DMS79 (cell line): ENCODE results near the gene LIPF.
"Not testable (repeated sequence)": the region's sequence is repeated elsewhere in the genome, so short reads cannot be mapped to it uniquely, and the experiment has no call there.

Experiments
- DNase-seq: peaks from one replicate; lab custom pipeline; 2025; lab: John Stamatoyannopoulos, UW

Gene LIPF

DNA sequence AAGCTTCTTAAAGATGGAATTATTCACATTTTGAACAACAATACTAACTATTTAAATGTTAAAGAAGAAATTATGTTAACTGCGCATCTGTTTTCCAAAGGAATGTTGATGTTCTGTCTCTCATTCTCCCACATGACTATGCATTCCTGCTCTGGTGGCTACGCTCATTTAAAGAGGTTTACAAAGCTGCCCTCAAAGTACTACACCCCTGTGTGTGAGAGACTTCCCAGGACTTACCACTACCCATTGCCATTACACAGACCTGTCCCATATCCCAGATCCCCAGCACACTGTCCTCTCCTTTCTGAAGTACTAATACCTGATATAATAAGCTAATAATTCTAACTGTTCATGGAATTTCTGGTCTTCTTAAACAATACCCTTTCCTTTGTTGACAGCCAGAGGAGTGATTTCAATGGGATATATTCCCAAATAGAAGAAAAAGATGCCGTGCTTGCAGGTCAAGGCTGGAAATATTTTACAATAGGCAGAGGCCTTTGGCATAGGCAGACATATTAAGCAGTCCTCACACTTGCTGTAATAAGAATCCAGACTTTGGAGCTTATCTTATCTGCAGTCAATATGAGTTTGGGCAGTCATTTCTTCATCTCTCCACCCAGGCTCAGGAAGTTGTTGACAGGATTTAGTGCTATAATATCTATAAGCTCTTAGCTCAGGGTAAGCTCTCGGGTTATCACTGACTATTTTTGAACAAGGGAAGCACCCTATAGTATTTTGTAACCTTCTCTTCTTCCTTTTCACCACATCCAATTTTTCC is 12.2 kb downstream of the LIPF start:
- DNase-seq = no peak

DNA sequence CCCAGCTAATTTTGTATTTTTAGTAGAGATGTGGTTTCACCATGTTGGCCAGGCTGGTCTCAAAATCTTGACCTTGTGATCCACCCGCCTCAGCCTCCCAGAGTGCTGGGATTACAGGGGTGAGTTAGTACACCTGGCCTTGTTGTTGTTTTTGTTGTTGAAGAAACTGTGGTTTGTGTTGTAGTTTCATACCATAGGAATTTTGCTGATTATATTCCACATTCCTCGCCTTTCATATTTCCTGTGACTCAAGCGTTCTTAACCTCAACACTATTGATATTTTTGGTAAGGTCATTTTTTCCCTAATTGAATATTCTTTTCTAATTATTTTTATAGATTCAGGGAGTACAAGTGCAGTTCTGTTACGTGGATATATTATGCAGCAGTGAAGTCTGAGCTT is 16.7 kb downstream of the LIPF start:
- no peak for DNase-seq

DNA sequence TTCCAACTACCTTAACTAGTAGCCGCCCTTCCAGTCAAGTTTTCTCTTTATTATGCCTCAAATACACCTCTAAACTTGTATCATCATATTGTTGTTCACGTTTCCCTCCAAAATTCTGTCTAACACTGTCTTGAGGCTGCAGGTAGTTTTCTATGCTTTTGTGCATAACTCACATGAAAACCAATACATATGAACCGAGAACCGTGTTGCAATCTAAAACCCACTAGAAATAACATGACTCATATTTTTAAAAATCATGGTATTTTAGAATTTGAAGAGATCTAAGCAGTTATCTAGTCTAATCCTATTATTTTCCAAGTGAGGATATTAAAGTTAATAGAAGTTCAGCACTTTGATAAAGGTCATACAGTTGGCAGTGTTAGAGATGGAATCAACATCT is 18.2 kb downstream of the LIPF start:
- DNase-seq = no peak

DNA sequence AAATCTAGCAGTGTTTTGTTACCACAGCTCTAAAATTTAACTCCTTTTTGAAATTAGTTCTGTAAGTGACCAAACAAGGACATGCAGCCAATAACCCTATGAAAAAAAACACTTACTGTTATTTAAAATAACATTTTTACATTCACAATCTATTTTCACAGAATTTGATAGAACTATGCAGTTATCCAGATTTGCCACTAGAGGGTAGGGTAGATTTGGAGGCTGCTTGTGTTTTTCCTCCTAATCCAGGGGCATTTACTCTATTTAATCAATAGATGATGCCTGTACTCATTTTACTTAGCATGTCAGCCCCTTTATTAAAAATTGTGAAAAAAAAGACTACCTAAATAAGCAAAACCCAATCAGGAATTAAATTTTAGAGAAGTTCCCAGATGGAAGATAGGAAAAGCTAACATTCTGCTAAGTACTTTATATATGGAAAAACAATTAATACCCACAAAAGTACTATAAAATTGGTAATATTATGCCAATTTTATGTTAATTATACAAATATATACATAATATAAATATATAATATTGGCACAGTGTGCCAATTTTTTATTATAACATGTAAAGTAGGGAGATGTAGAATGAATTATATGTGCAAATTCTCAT is 23.7 kb downstream of the LIPF start:
- no peak for DNase-seq

GRCh38 chr10:88689366-88689765 is 25.1 kb downstream of the LIPF start:
- no peak for DNase-seq

GRCh38 chr10:88693392-88694020 is 29.3 kb downstream of the LIPF start:
- no peak for DNase-seq

DNA sequence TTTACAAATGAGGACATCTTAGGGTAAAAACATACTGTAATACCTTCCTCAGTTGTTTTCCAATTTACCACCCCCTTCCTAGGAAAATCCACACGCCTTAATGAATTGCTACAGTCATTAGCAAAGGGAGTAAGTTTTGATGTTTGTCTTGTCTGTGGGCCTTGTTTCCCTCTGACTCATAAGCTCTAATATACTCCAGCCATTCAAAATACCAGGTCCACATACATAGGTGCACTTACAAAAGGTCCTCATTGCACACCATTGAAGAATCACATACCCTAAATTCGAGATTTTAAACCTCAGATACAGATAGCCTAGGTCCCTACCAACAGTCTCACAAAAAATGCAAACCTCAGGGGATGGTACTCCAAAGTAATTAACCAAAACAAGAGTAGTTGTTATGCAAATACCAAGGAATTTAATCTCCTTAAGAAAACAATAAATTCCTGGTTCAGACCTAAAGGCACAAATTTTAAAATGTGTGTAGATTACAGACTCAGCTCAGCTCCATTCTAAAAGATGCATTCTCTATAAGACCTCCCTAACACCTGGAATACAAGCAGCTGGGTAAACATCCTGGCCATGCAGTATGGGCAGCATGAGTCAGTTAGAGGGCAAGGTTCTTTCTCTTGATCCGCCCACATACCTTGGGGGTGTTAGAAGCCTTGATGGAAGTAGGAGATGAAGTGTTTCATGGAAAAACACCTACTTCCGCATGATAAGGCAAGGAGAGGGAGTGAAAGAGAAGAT is 38.8 kb downstream of the LIPF start:
- no peak for DNase-seq

- no peak for DNase-seq
Measured at GRCh38 chr10:88705958-88706357, 41.7 kb downstream of the LIPF start, which contains the start of gene LIPK. Gene LIPK, plus strand, starts transcription at chr10:88706249. Its CDS starts 18,295 bp downstream, at chr10:88724544.

DNA sequence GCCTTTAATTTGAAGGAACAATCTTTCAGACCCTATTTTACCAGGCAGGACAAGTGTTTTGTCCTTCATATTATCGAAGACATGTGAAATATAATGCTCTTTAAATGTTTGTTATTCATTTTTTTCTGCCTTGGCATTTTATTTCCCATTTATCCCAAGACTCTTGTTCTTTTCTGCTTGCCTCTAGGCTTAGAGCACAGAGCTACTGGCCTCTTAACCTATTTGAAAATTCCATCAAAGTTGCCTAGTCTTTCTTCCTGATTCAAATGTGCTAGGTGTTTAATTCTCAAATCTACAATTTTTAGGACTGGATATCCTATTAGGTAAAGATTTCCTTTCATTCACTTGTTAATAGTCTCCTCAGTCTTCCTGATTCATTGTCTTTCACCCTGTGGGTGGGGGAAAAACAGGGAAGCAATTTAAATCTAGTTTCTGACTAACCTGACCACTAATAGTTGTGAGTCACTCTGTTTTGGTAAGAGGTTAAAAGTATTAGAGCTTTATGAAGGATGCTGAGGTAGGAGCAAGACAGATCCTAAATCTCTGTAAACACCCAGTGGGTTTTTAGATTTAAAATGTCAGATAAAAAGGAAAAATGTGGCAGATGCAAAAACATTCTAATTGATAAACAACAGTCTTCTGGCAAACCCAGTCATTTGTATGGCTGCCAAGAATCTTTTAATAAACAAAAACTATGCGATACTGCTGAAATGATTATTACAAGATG is 43.4 kb downstream of the LIPF start:
- DNase-seq = no peak

DNA sequence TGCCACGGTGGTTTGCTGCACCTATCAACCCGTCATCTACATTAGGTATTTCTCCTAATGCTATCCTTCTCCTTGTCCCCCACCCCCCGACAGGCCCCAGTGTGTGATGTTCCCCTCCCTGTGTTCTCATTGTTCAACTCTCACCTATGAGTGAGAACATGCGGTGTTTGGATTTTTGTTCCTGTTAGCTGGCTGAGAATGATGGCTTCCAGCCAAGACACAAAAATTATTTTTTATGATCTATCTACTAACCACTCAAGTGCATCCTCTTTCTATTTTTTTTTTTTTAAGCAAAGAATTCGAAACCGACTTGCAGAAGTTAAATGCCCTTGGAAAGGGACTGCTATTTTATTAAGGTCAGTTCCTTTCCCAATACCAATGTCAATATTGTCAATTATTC is 45.1 kb downstream of the LIPF start:
- DNase-seq = not testable (repeated sequence)

DNA sequence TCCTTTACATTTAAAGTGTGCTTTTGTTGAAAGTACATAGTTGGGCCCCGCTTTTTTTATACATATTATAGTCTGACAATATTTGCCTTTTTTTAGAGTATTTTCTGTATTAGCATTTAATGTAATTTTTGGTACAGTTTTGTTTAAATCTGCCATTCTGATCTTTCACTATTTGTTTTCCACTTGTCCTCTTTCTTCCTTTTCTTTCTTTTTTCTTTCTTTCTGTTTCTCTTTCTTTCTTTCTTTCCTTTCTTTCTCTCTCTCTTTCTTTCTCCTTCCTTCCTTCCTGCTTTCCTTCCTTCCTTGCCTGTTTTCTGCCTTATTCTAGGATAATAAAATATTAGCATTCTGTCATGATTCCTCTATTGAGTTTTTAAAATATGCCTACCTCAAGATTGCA is 51.3 kb downstream of the LIPF start:
- DNase-seq = no peak

- no peak for DNase-seq
Measured at GRCh38 chr10:88721392-88721791, 57.1 kb downstream of the LIPF start.

DNA sequence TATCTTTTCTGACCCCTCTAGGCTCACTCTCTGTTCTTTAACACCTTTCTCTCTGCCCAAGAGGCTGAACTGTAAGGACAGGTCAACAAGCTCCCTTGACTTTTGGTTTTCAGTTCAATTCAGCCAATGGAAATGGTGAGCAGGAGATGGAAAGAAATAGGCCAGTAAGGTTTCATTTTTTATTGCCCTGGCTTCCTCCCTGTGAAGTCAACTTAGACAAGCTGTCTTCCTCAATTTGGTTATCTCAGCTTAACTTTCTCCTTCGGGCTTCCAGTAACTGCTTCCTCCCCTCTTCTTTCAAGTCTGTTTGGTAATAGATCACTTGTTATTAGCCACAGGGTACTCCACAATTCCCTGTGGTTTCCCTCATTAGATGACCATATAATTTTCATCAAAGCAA is 61.6 kb downstream of the LIPF start:
- DNase-seq = no peak

GRCh38 chr10:88728107-88728763 is 64.0 kb downstream of the LIPF start:
- no peak for DNase-seq
